ENCODE data around the gene FGFR4.

FGFR4 gene

GRCh38 chr5:177103523-177104253, 17.0 kb downstream of the FGFR4 start:
- DNase-seq (ENCODE audit: low read depth): no peak
- no peak for TF ChIP-seq CTCF (conservative IDR thresholded peaks at IDR 0.05; ENCODE audit: low read depth, low read length)
- no peak overlapping the region for H3K4me3 ChIP-seq (ENCODE audit: low read length)

GRCh38 chr5:177105691-177106476, 19.2 kb downstream of the FGFR4 start:
- TF ChIP-seq CTCF (conservative IDR thresholded peaks at IDR 0.05; ENCODE audit: low read depth, low read length): no peak
- DNase-seq (ENCODE audit: low read depth): no peak

GRCh38 chr5:177107159-177107558, 20.4 kb downstream of the FGFR4 start:
- H3K4me3 ChIP-seq (ENCODE audit: low read length): no peak overlapping the region
- DNase-seq (ENCODE audit: low read depth): no peak
- no peak for TF ChIP-seq CTCF (conservative IDR thresholded peaks at IDR 0.05; ENCODE audit: low read depth, low read length)

More at GRCh38 chr5:177105691-177106476, 19.2 kb downstream of the FGFR4 start:
- no peak overlapping the region for H3K4me3 ChIP-seq (ENCODE audit: low read length)

- no peak for TF ChIP-seq CTCF (conservative IDR thresholded peaks at IDR 0.05; ENCODE audit: low read depth, low read length)
These were observed 23.1 kb downstream of the FGFR4 start for GRCh38 chr5:177109810-177110209.

GRCh38 chr5:177111720-177112394, 25.1 kb downstream of the FGFR4 start:
- DNase-seq (ENCODE audit: low read depth): no peak
- no peak overlapping the region for H3K4me3 ChIP-seq (ENCODE audit: low read length)
- peak; percentile 98 for TF ChIP-seq CTCF (conservative IDR thresholded peaks at IDR 0.05; ENCODE audit: low read depth, low read length)

More at GRCh38 chr5:177109810-177110209, 23.1 kb downstream of the FGFR4 start:
- DNase-seq (ENCODE audit: low read depth): no peak
- H3K4me3 ChIP-seq (ENCODE audit: low read length): no peak overlapping the region

GRCh38 chr5:177112589-177113220, 26.0 kb downstream of the FGFR4 start:
- DNase-seq (ENCODE audit: low read depth): no peak
- no peak overlapping the region for H3K4me3 ChIP-seq (ENCODE audit: low read length)
- TF ChIP-seq CTCF (conservative IDR thresholded peaks at IDR 0.05; ENCODE audit: low read depth, low read length): no peak
